Left lung (tissue), 10 donors: ENCODE data around the gene ARHGAP19. TPM values are rescaled to one million over a fixed set of nuclear protein-coding genes. Genes with fewer than 3 reads are reported as not detected.
"Not testable (repeated sequence)": the region's sequence is repeated elsewhere in the genome, so short reads cannot be mapped to it uniquely, and the experiment has no call there.

Experiments
- ATAC-seq: fragments of 200-7000 bp; cut with Tn5 transposase; one replicate; pipeline ENCODE4 v1.9.1; 2020; ENCODE audit warnings: moderate library complexity
- DNase-seq, 4 donors: peaks; one replicate each; pipeline ENCODE4 v3.0.0-alpha.2; 2013 to 2020
- H3K27ac ChIP-seq, 2 donors: fragments of 200-600 bp; sonication (generic) in 1 of 2; one replicate each; pipeline versions ENCODE4 v1.5.0 to v1.8.0; 2020 to 2021
- H3K27me3 ChIP-seq, 2 donors: fragments of 200-600 bp; sonication (generic) in 1 of 2; one replicate each; pipeline versions ENCODE4 v1.5.0 to v1.8.0; 2020 to 2021
- H3K36me3 ChIP-seq, 2 donors: fragments of 200-600 bp; sonication (generic) in 1 of 2; one replicate each; pipeline versions ENCODE4 v1.5.0 to v1.8.0; 2020 to 2021
- H3K4me1 ChIP-seq, 2 donors: fragments of 200-600 bp; one replicate each; pipeline ENCODE4 v1.8.0; 2021
- H3K4me3 ChIP-seq, 2 donors: fragments of 200-600 bp; sonication (generic) in 1 of 2; one replicate each; pipeline versions ENCODE4 v1.5.0 to v1.8.0; 2020 to 2021; ENCODE audit warnings: mild to moderate bottlenecking in 1 of 2
- H3K9me3 ChIP-seq, 2 donors: fragments of 200-600 bp; sonication (generic) in 1 of 2; one replicate each; pipeline versions ENCODE4 v1.5.0 to v1.8.0; 2020 to 2021
- CTCF ChIP-seq, 2 donors: fragments of 200-600 bp; sonication (generic) in 1 of 2; IDR thresholded peaks; one replicate each; pipeline versions ENCODE4 v1.5.0 to v1.8.0; 2021; ENCODE audit warnings: antibody characterized with exemption in 2 of 2
- intact Hi-C, 2 donors: fragments of 100-400 bp; cut with DNase I; formaldehyde crosslinking; loops; one replicate each; pipeline versions ENCODE4 v1.11.2 to v1.14.2; 2022
- polyA plus RNA-seq, 6 donors: library from polyadenylated mRNA; unstranded; fragments of 120-200 nt; gene quantifications; one replicate each; pipeline ENCODE4 v1.2.1, GENCODE V29; 2013; ENCODE audit not compliant: insufficient read length in 6 of 6
- total RNA-seq, 2 donors: library from RNA; stranded (reverse); fragmentation: NEBNext Ultra II Directional; extraction: Animal tissue kit (Norgen Biotek cat#: 25700); gene quantifications; one replicate each; pipeline ENCODE4 v1.2.1, GENCODE V29; 2021
- donor health status: DM: no; HTN: yes; CAD: no.
- donor health status: DM: no; HTN: no; CAD: no.

The ARHGAP19 gene
- total and polyA plus RNA-seq, 8 donors = 9.8 to 30.7 (median 25.9) TPM

- H3K27ac ChIP-seq = no peak overlapping the region
- intact Hi-C loops = no loop called here
- no peak for TF ChIP-seq CTCF (IDR thresholded peaks at IDR 0.05)
- ATAC-seq (no peak), DNase-seq (no peak)
- H3K4me3 ChIP-seq = no peak overlapping the region
- H3K9me3 ChIP-seq = no peaks in the 10 kb centered on the region
- H3K4me1 ChIP-seq = no peaks in the 10 kb centered on the region
- no peaks in the 10 kb centered on the region for H3K27me3 ChIP-seq
- peaks cover 0 to 2% of the 10 kb centered on the region in 2 donors for H3K36me3 ChIP-seq
Observed at GRCh38 chr10:97270523-97271154, 21.8 kb downstream of the ARHGAP19 start.

GRCh38 chr10:97267671-97268070 is 24.8 kb downstream of the ARHGAP19 start:
- no peaks in the 10 kb centered on the region for H3K9me3 ChIP-seq
- no peak for DNase-seq
- H3K4me1 ChIP-seq = no peaks in the 10 kb centered on the region
- H3K27me3 ChIP-seq = no peaks in the 10 kb centered on the region
- H3K27ac ChIP-seq = no peak overlapping the region
- no peak overlapping the region for H3K4me3 ChIP-seq
- TF ChIP-seq CTCF (IDR thresholded peaks at IDR 0.05) = no peak
- no peak for ATAC-seq
- H3K36me3 ChIP-seq = peaks cover 0 to 21% of the 10 kb centered on the region in 2 donors
- intact Hi-C loops = no loop called here

- ATAC-seq, H3K4me3 ChIP-seq, DNase-seq, H3K27ac ChIP-seq, H3K9me3 ChIP-seq, H3K27me3 ChIP-seq, intact Hi-C loops, H3K4me1 ChIP-seq: not testable (repeated sequence)
- peaks cover 0 to 30% of the 10 kb centered on the region in 2 donors for H3K36me3 ChIP-seq
Observed at GRCh38 chr10:97265095-97265494, 27.3 kb downstream of the ARHGAP19 start.

- no peak overlapping the region for H3K4me3 ChIP-seq
- intact Hi-C loops = no loop called here
- peaks cover 0 to 34% of the 10 kb centered on the region in 2 donors for H3K36me3 ChIP-seq
- no peaks in the 10 kb centered on the region for H3K9me3 ChIP-seq
- H3K27me3 ChIP-seq = no peaks in the 10 kb centered on the region
- no peak for DNase-seq
- H3K27ac ChIP-seq = no peak overlapping the region
- no peak for TF ChIP-seq CTCF (IDR thresholded peaks at IDR 0.05)
- no peaks in the 10 kb centered on the region for H3K4me1 ChIP-seq
- ATAC-seq = no peak
Observed at GRCh38 chr10:97263971-97264370, 28.5 kb downstream of the ARHGAP19 start.

GRCh38 chr10:97261656-97262055 is 30.8 kb downstream of the ARHGAP19 start:
- Histone ChIP-seq H3K4me3 (no peak overlapping the region), H3K27ac (no peak overlapping the region), H3K9me3 (no peaks in the 10 kb centered on the region), H3K4me1 (no peaks in the 10 kb centered on the region), H3K27me3 (no peaks in the 10 kb centered on the region), H3K36me3 (peaks cover 0 to 55% of the 10 kb centered on the region in 2 donors)
- no peak for TF ChIP-seq CTCF (IDR thresholded peaks at IDR 0.05)
- intact Hi-C loops = no loop called here
- ATAC-seq (no peak), DNase-seq (no peak)

GRCh38 chr10:97261183-97261582 is 31.3 kb downstream of the ARHGAP19 start:
- no peaks in the 10 kb centered on the region for H3K4me1 ChIP-seq
- TF ChIP-seq CTCF (IDR thresholded peaks at IDR 0.05) = no peak
- intact Hi-C loops = no loop called here
- no peaks in the 10 kb centered on the region for H3K27me3 ChIP-seq
- peaks cover 0 to 55% of the 10 kb centered on the region in 2 donors for H3K36me3 ChIP-seq
- H3K4me3 ChIP-seq = no peak overlapping the region
- peak; percentile 44 for ATAC-seq
- no peak overlapping the region for H3K27ac ChIP-seq
- DNase-seq = no peak
- no peaks in the 10 kb centered on the region for H3K9me3 ChIP-seq
